ENCODE measurements around the gene PTPRN2.

The PTPRN2 gene

GRCh38 chr7:158494643-158495042 lies 93.0 kb downstream of the PTPRN2 start:
- TF ChIP-seq CTCF (IDR thresholded peaks at IDR 0.05) (no peak), ZFX (IDR thresholded peaks at IDR 0.05; ENCODE audit: borderline replicate concordance) (no peak)
- no peak overlapping the region for H3K27ac ChIP-seq

- TF ChIP-seq ZFX (IDR thresholded peaks at IDR 0.05; ENCODE audit: borderline replicate concordance) (no peak), CTCF (IDR thresholded peaks at IDR 0.05) (peak; percentile 57)
- no peak overlapping the region for H3K27ac ChIP-seq
These were observed 93.4 kb downstream of the PTPRN2 start for GRCh38 chr7:158494162-158494586.

- no peak for TF ChIP-seq CTCF (IDR thresholded peaks at IDR 0.05)
- no peak for TF ChIP-seq ZFX (IDR thresholded peaks at IDR 0.05; ENCODE audit: borderline replicate concordance)
- no peak overlapping the region for H3K27ac ChIP-seq
These were observed 95.3 kb downstream of the PTPRN2 start for GRCh38 chr7:158492367-158492764.

- TF ChIP-seq ZFX (IDR thresholded peaks at IDR 0.05; ENCODE audit: borderline replicate concordance) (no peak), CTCF (IDR thresholded peaks at IDR 0.05) (no peak)
- no peak overlapping the region for H3K27ac ChIP-seq
These were observed 96.5 kb downstream of the PTPRN2 start for GRCh38 chr7:158491094-158491493.

- no peak for TF ChIP-seq CTCF (IDR thresholded peaks at IDR 0.05)
- no peak for TF ChIP-seq ZFX (IDR thresholded peaks at IDR 0.05; ENCODE audit: borderline replicate concordance)
These were observed 97.3 kb downstream of the PTPRN2 start for GRCh38 chr7:158490171-158490782.

GRCh38 chr7:158489462-158490155 lies 98.0 kb downstream of the PTPRN2 start:
- no peak overlapping the region for H3K27ac ChIP-seq
- TF ChIP-seq CTCF (IDR thresholded peaks at IDR 0.05), result no peak
- TF ChIP-seq ZFX (IDR thresholded peaks at IDR 0.05; ENCODE audit: borderline replicate concordance), result no peak

More at GRCh38 chr7:158490171-158490782, 97.3 kb downstream of the PTPRN2 start:
- H3K27ac ChIP-seq, result no peak overlapping the region
